Measurements from ENCODE around the gene ADGRD2.
"Not testable (repeated sequence)": the region's sequence is repeated elsewhere in the genome, so short reads cannot be mapped to it uniquely, and the experiment has no call there.

ADGRD2 gene

DNA sequence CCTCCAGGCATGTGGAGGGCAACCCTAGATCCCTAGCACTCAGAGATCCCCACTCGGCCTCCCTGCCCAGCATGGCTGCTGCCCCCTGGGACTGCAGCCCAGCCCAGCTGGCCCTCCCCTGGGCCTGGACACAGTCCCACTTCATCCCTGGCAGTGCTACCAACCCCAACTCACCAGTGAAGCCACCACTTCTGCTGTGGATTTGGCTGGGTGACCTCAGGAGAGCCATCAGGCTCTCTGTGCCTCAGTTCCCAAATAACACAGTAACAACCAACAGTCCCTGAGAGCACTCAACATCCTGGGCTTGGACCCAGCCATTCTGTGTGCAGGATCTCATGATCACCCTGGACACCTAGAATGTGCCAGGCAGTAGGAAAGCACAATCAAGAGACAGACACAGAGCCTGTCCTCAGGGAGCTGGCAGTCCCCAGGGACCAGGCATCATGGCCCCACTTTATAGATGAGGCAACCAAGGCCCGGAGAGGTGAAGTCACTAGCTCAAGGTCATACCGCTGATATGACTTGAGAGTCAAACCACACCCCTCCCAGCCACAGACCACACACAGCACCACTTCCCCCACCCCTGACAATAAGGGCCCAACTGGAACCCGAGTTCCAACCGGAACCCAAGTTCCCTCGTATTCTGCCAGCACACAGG, 30.3 kb upstream of the ADGRD2 start:
- Histone ChIP-seq H3K36me3 (ENCODE audit: insufficient read depth, low read length) (no peaks in the 10 kb centered on the region), H3K27me3 (ENCODE audit: insufficient read depth, low read length) (peaks cover 3% of the 10 kb centered on the region; the same call in 1 of the 2 replicates), H3K79me2 (ENCODE audit: control insufficient read depth, insufficient read depth, low read length, unreplicated experiment) (peaks cover 3% of the 10 kb centered on the region), H3K27ac (ENCODE audit: low read depth, low read length) (no peak overlapping the region), H3K4me1 (ENCODE audit: control insufficient read depth, insufficient read depth, low read length, unreplicated experiment) (peaks cover 3% of the 10 kb centered on the region), H2AFZ (ENCODE audit: low read length, unreplicated experiment) (no peak overlapping the region), H3K4me3 (ENCODE audit: low read depth, low read length) (no peak overlapping the region)

DNA sequence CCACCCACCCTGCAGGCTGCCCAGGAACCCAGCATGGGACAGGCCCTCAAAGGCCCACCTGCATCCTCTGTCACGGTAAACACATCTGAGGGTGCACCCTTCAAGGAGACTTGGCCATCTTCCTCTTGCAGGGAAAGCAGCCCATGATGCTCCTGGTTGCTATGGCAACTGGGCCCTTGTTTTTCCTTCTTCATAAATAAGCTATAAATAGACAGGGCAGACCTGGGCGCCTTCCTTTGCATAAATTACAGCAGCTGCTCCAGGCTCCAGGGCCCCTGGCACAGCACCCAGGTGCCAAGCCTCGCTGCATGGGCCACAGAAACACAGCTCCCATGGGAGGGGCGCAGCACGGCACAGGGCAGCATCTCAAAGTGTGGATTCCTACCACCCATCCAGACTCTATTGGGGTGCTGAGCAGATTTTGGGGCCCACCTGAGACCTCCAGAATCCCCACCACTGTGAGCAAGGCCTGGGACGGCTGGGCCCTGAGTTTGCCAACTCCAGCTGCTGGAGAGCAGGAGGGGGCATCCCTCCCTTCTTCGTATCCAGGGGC, 29.2 kb upstream of the ADGRD2 start:
- H3K27me3 ChIP-seq (ENCODE audit: insufficient read depth, low read length), result peaks cover 3% of the 10 kb centered on the region; the same call in 1 of the 2 replicates
- peaks cover 3% of the 10 kb centered on the region for H3K4me1 ChIP-seq (ENCODE audit: control insufficient read depth, insufficient read depth, low read length, unreplicated experiment)
- H2AFZ ChIP-seq (ENCODE audit: low read length, unreplicated experiment), result no peak overlapping the region
- no peaks in the 10 kb centered on the region for H3K79me2 ChIP-seq (ENCODE audit: control insufficient read depth, insufficient read depth, low read length, unreplicated experiment)
- no peak overlapping the region for H3K4me3 ChIP-seq (ENCODE audit: low read depth, low read length)
- H3K36me3 ChIP-seq (ENCODE audit: insufficient read depth, low read length), result no peaks in the 10 kb centered on the region
- H3K27ac ChIP-seq (ENCODE audit: low read depth, low read length), result no peak overlapping the region

DNA sequence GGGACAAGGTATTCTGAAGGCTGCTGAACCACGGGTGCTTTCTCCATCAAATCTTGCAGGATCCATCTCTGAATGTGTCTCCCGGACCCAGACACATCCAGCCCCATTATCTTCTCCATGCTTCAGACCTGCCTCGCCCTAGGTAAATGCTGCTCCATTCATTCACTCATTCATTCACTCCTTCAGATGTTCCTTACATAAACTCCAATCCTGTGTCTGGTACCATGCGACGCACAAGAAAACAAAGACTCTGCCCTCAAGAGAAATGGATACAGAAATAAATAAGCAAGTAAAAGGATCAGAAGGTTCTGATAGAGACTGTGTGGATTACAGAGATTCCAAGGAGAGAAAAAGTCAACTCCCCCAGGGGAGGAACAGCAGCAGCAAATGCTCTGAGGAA, 27.1 kb upstream of the ADGRD2 start:
- no peak overlapping the region for H3K4me3 ChIP-seq (ENCODE audit: low read depth, low read length)
- peaks cover 3% of the 10 kb centered on the region for H3K4me1 ChIP-seq (ENCODE audit: control insufficient read depth, insufficient read depth, low read length, unreplicated experiment)
- H2AFZ ChIP-seq (ENCODE audit: low read length, unreplicated experiment), result no peak overlapping the region
- H3K27ac ChIP-seq (ENCODE audit: low read depth, low read length), result no peak overlapping the region
- H3K36me3 ChIP-seq (ENCODE audit: insufficient read depth, low read length), result no peaks in the 10 kb centered on the region
- H3K79me2 ChIP-seq (ENCODE audit: control insufficient read depth, insufficient read depth, low read length, unreplicated experiment), result no peaks in the 10 kb centered on the region
- H3K27me3 ChIP-seq (ENCODE audit: insufficient read depth, low read length), result peaks cover 3% of the 10 kb centered on the region; the same call in 1 of the 2 replicates

DNA sequence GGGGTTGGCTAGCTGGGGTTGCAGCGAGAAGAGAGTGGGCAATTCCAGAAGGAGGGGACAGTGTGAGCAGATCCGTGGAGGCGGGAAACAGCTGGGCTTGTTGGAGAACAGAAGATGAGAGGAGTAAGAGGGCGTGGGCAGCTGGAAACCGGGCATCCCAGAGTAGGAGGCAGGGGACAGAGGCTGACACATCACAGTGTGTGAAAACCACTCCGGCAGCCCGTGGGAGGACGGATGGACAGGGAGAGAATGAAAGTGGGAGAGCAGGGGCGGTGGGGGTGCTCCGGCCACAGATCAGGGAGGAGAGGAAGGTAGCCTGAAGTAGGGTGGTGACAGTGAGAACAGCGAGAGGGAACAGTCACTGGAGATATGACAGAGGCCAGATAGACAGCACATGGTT, 26.7 kb upstream of the ADGRD2 start:
- H2AFZ ChIP-seq (ENCODE audit: low read length, unreplicated experiment), result no peak overlapping the region
- H3K4me3 ChIP-seq (ENCODE audit: low read depth, low read length), result no peak overlapping the region
- peaks cover 3% of the 10 kb centered on the region; the same call in 1 of the 2 replicates for H3K27me3 ChIP-seq (ENCODE audit: insufficient read depth, low read length)
- no peaks in the 10 kb centered on the region for H3K36me3 ChIP-seq (ENCODE audit: insufficient read depth, low read length)
- no peaks in the 10 kb centered on the region for H3K79me2 ChIP-seq (ENCODE audit: control insufficient read depth, insufficient read depth, low read length, unreplicated experiment)
- peaks cover 3% of the 10 kb centered on the region for H3K4me1 ChIP-seq (ENCODE audit: control insufficient read depth, insufficient read depth, low read length, unreplicated experiment)
- no peak overlapping the region for H3K27ac ChIP-seq (ENCODE audit: low read depth, low read length)

DNA sequence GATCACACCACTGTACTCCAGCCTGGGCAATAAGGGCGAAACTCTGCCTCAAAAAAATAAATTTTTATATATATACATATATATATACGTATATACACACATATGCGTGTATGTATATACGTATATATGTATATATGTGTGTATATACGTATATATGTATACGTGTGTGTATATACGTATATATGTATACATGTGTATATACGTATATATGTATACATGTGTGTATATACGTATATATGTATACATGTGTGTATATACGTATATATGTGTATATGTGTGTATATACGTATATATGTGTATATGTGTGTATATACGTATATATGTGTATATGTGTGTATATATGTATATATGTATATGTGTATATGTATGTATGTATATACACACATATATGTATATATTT, 24.5 kb upstream of the ADGRD2 start:
- H3K27ac ChIP-seq (ENCODE audit: low read depth, low read length); H3K79me2 ChIP-seq (ENCODE audit: control insufficient read depth, insufficient read depth, low read length, unreplicated experiment); H3K4me3 ChIP-seq (ENCODE audit: low read depth, low read length); H3K36me3 ChIP-seq (ENCODE audit: insufficient read depth, low read length); H3K27me3 ChIP-seq (ENCODE audit: insufficient read depth, low read length); H2AFZ ChIP-seq (ENCODE audit: low read length, unreplicated experiment); H3K4me1 ChIP-seq (ENCODE audit: control insufficient read depth, insufficient read depth, low read length, unreplicated experiment): not testable (repeated sequence)

DNA sequence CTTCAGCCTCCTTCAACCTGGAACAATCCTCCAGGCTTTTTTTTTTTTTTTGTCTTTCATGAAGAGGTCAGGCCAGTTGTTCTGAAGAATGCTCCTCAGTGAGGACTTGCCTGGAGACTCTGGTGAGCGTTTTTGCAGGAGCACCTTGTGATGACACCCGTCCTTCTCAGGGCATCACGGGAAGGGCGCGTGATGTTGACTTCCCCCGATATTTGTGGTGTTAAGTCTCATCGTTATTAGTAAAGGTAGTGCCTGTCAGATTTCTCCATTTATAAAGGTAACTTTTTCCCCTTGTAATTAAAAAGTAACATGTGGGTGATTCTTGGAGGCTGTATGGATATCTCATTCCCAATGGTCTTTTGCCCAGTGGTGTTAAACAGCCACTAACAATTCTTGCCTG, 23.9 kb upstream of the ADGRD2 start:
- Histone ChIP-seq H3K36me3 (ENCODE audit: insufficient read depth, low read length) (no peaks in the 10 kb centered on the region), H3K4me1 (ENCODE audit: control insufficient read depth, insufficient read depth, low read length, unreplicated experiment) (peaks cover 3% of the 10 kb centered on the region), H3K27ac (ENCODE audit: low read depth, low read length) (no peak overlapping the region), H3K4me3 (ENCODE audit: low read depth, low read length) (no peak overlapping the region), H3K27me3 (ENCODE audit: insufficient read depth, low read length) (peaks cover 3% of the 10 kb centered on the region; the same call in 1 of the 2 replicates), H2AFZ (ENCODE audit: low read length, unreplicated experiment) (no peak overlapping the region), H3K79me2 (ENCODE audit: control insufficient read depth, insufficient read depth, low read length, unreplicated experiment) (no peaks in the 10 kb centered on the region)

DNA sequence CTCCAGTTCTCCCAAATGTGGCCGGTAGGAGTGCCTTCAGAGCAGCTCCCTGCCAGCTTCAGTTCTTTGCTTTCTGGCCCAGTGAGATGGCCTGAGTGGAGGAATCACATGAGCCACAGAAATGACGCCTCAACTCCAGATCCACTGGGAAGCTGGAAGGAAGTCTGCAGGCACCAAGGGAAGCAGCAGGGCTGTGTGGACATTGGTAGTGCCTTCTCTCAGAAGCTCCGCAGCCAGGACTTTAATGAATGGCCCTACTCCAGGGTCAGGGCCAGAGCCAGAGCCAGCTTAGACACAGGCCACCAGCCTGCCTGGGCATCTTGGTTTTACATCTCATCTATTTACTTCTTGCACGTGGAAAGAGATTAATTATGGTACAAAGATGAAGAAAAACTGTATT, 23.0 kb upstream of the ADGRD2 start:
- Histone ChIP-seq H3K36me3 (ENCODE audit: insufficient read depth, low read length) (no peaks in the 10 kb centered on the region), H3K79me2 (ENCODE audit: control insufficient read depth, insufficient read depth, low read length, unreplicated experiment) (no peaks in the 10 kb centered on the region), H3K27me3 (ENCODE audit: insufficient read depth, low read length) (peaks cover 3% of the 10 kb centered on the region; the same call in 1 of the 2 replicates), H3K27ac (ENCODE audit: low read depth, low read length) (no peak overlapping the region), H3K4me1 (ENCODE audit: control insufficient read depth, insufficient read depth, low read length, unreplicated experiment) (peaks cover 3% of the 10 kb centered on the region), H3K4me3 (ENCODE audit: low read depth, low read length) (no peak overlapping the region), H2AFZ (ENCODE audit: low read length, unreplicated experiment) (no peak overlapping the region)

DNA sequence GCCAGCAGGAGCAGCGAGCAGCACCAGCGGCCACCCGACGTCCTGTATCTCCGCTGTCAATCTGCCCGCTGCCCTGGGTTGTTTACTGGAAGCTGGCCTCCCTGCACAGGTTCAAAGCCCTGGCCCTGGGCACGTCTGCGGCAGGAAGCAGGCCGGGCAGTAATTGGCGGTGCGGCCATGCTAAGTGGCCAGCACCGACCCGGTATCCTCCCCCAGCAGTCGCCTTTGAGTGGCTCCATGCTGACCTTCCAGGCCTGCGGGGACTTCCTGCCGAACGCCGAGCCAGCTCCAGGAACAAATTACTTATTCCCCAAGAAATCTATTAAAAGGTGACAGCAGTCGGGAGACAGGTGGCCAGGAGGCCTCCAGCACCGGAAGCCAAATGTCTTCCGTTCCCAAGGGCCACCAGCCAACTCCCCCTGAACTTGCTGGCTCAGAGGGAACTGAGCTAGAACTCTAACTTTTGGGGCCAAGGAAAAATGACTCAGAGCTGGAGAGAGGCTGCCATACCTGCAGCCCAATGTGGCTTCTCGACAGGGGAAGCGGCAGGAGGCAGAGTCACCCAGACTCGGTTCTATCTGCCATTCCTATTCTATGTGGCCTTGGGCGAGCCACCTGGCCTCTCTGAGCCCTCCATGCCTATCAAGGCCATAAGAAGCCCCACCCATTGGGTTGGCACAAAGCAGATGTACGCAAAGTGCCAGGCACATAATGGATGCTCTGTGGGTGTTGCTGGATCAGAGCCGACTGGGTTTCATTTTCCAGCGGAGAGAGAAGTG, 21.3 kb upstream of the ADGRD2 start:
- no peaks in the 10 kb centered on the region for H3K36me3 ChIP-seq (ENCODE audit: insufficient read depth, low read length)
- no peak overlapping the region for H3K4me3 ChIP-seq (ENCODE audit: low read depth, low read length)
- no peaks in the 10 kb centered on the region for H3K4me1 ChIP-seq (ENCODE audit: control insufficient read depth, insufficient read depth, low read length, unreplicated experiment)
- H3K27ac ChIP-seq (ENCODE audit: low read depth, low read length), result no peak overlapping the region
- peaks cover under 1% of the 10 kb centered on the region; the same call in 1 of the 2 replicates for H3K27me3 ChIP-seq (ENCODE audit: insufficient read depth, low read length)
- H2AFZ ChIP-seq (ENCODE audit: low read length, unreplicated experiment), result no peak overlapping the region
- H3K79me2 ChIP-seq (ENCODE audit: control insufficient read depth, insufficient read depth, low read length, unreplicated experiment), result no peaks in the 10 kb centered on the region

DNA sequence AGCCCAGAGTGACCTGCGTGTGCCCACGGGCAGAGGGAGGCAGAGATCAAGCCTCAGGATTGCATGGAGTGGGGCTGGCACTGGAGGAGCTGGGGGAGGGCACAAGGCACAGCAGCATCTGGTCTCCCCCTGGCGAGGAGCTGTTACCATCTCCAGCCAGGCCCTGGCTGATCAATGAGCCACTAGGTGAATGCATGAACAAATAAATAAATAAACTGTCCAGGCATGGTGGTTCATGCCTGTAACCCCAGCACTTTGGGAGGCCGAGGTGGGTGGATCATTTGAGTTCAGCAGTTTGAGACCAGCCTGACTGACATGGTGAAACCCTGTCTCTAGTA, 20.8 kb upstream of the ADGRD2 start:
- H2AFZ ChIP-seq (ENCODE audit: low read length, unreplicated experiment), result no peak overlapping the region
- no peak overlapping the region for H3K4me3 ChIP-seq (ENCODE audit: low read depth, low read length)
- no peak overlapping the region for H3K27ac ChIP-seq (ENCODE audit: low read depth, low read length)

DNA sequence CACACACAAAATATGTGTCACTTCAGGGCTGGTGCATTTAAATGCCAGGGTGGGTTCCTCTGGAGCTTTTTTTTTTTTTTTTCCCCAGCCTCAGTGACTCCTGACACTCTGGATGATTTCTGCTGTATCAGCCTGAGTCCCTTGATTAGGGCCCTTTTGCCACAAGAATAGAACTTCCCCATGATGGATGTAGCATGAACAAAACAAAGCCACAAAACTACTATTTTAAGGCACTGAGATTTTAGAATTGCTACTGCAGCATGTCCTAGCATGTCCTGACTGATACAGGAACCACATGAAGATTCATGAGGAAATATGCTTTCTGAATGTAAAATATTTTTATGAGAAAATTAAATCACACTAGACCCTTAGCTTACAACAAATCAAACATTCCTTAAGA, 13.9 kb upstream of the ADGRD2 start:
- no peak overlapping the region for H3K27ac ChIP-seq (ENCODE audit: low read depth, low read length)
- H3K79me2 ChIP-seq (ENCODE audit: control insufficient read depth, insufficient read depth, low read length, unreplicated experiment), result no peaks in the 10 kb centered on the region
- no peak overlapping the region for H3K4me3 ChIP-seq (ENCODE audit: low read depth, low read length)
- no peaks in the 10 kb centered on the region for H3K4me1 ChIP-seq (ENCODE audit: control insufficient read depth, insufficient read depth, low read length, unreplicated experiment)
- H3K27me3 ChIP-seq (ENCODE audit: insufficient read depth, low read length), result 0 out of 2 replicates have a peak, but pooled peaks cover 4% of the 10 kb centered on the region
- no peak overlapping the region for H2AFZ ChIP-seq (ENCODE audit: low read length, unreplicated experiment)
- no peaks in the 10 kb centered on the region for H3K36me3 ChIP-seq (ENCODE audit: insufficient read depth, low read length)

More for the DNA sequence above, 20.8 kb upstream of the ADGRD2 start:
- H3K27me3 ChIP-seq (ENCODE audit: insufficient read depth, low read length), result 0 out of 2 replicates have a peak, but pooled peaks cover 3% of the 10 kb centered on the region
- H3K79me2 ChIP-seq (ENCODE audit: control insufficient read depth, insufficient read depth, low read length, unreplicated experiment), result no peaks in the 10 kb centered on the region
- no peaks in the 10 kb centered on the region for H3K36me3 ChIP-seq (ENCODE audit: insufficient read depth, low read length)
- H3K4me1 ChIP-seq (ENCODE audit: control insufficient read depth, insufficient read depth, low read length, unreplicated experiment), result no peaks in the 10 kb centered on the region

Data from ACC112 (cell line).